ENCODE measurements around the gene COG5. TPM values are rescaled to one million over a fixed set of nuclear protein-coding genes. Genes with fewer than 3 reads are reported as not detected.
"Not testable (repeated sequence)": the region's sequence is repeated elsewhere in the genome, so short reads cannot be mapped to it uniquely, and the experiment has no call there.

Gene COG5
- total and polyA plus RNA-seq, 4 donors = 4.1 to 27.1 (median 8.4) TPM

- Histone ChIP-seq H3K27me3 (ENCODE audit: control insufficient read depth in 4 of 4, insufficient read depth in 4 of 4, low read length in 3 of 4) (no peaks in the 10 kb centered on the region), H3K9ac (ENCODE audit: low read depth in 1 of 2, low read length in 2 of 2) (no peak overlapping the region), H3K4me1 (ENCODE audit: control insufficient read depth in 4 of 4, insufficient read depth in 4 of 4, low read length in 3 of 4) (no peaks in the 10 kb centered on the region), H3K9me3 (ENCODE audit: control insufficient read depth in 4 of 4, low read length in 3 of 4) (no peaks in the 10 kb centered on the region), H3K27ac (ENCODE audit: low read depth in 1 of 2, low read length in 2 of 2) (no peak overlapping the region), H3K36me3 (ENCODE audit: control insufficient read depth in 4 of 4, insufficient read depth in 3 of 4, low read depth in 1 of 4, low read length in 3 of 4) (peaks cover 2 to 13% (median 5%) of the 10 kb centered on the region in 4 donors), H3K4me3 (ENCODE audit: low read depth in 1 of 3, low read length in 3 of 3) (no peak overlapping the region)
- WGBS = 95% methylated on average over 5 of the region's 5 CpGs
- DNase-seq (ENCODE audit: low spot score) = no peak
- TF ChIP-seq, protein P1, sequence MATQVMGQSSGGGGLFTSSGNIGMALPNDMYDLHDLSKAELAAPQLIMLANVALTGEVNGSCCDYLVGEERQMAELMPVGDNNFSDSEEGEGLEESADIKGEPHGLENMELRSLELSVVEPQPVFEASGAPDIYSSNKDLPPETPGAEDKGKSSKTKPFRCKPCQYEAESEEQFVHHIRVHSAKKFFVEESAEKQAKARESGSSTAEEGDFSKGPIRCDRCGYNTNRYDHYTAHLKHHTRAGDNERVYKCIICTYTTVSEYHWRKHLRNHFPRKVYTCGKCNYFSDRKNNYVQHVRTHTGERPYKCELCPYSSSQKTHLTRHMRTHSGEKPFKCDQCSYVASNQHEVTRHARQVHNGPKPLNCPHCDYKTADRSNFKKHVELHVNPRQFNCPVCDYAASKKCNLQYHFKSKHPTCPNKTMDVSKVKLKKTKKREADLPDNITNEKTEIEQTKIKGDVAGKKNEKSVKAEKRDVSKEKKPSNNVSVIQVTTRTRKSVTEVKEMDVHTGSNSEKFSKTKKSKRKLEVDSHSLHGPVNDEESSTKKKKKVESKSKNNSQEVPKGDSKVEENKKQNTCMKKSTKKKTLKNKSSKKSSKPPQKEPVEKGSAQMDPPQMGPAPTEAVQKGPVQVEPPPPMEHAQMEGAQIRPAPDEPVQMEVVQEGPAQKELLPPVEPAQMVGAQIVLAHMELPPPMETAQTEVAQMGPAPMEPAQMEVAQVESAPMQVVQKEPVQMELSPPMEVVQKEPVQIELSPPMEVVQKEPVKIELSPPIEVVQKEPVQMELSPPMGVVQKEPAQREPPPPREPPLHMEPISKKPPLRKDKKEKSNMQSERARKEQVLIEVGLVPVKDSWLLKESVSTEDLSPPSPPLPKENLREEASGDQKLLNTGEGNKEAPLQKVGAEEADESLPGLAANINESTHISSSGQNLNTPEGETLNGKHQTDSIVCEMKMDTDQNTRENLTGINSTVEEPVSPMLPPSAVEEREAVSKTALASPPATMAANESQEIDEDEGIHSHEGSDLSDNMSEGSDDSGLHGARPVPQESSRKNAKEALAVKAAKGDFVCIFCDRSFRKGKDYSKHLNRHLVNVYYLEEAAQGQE (IDR thresholded peaks at IDR 0.05) = no peak
- TF ChIP-seq SP1 (IDR thresholded peaks at IDR 0.05) (no peak), ATF3 (IDR thresholded peaks at IDR 0.05) (no peak)
These were observed 20.3 kb downstream of the COG5 start for GRCh38 chr7:107543338-107543993.

- H3K27me3 ChIP-seq (ENCODE audit: control insufficient read depth in 4 of 4, insufficient read depth in 4 of 4, low read length in 3 of 4) = no peaks in the 10 kb centered on the region
- no peak overlapping the region for H3K9ac ChIP-seq (ENCODE audit: low read depth in 1 of 2, low read length in 2 of 2)
- TF ChIP-seq RXRA (IDR thresholded peaks at IDR 0.05) = no peak
- no peak for TF ChIP-seq TAF1 (conservative IDR thresholded peaks at IDR 0.05)
- no peak for TF ChIP-seq SP1 (IDR thresholded peaks at IDR 0.05)
- no peak for TF ChIP-seq HNF4G (IDR thresholded peaks at IDR 0.05)
- H3K4me1 ChIP-seq (ENCODE audit: control insufficient read depth in 4 of 4, insufficient read depth in 4 of 4, low read length in 3 of 4) = no peaks in the 10 kb centered on the region
- no peaks in the 10 kb centered on the region for H3K9me3 ChIP-seq (ENCODE audit: control insufficient read depth in 4 of 4, low read length in 3 of 4)
- no peak for DNase-seq (ENCODE audit: low spot score)
- no peak overlapping the region for H3K4me3 ChIP-seq (ENCODE audit: low read depth in 1 of 3, low read length in 3 of 3)
- no peak overlapping the region for H3K27ac ChIP-seq (ENCODE audit: low read depth in 1 of 2, low read length in 2 of 2)
- WGBS = 83% methylated on average over 2 of the region's 2 CpGs
- H3K36me3 ChIP-seq (ENCODE audit: control insufficient read depth in 4 of 4, insufficient read depth in 3 of 4, low read depth in 1 of 4, low read length in 3 of 4) = peaks cover 0 to 4% (median 3%) of the 10 kb centered on the region in 4 donors
These were observed 25.7 kb downstream of the COG5 start for GRCh38 chr7:107538001-107538400.

DNA sequence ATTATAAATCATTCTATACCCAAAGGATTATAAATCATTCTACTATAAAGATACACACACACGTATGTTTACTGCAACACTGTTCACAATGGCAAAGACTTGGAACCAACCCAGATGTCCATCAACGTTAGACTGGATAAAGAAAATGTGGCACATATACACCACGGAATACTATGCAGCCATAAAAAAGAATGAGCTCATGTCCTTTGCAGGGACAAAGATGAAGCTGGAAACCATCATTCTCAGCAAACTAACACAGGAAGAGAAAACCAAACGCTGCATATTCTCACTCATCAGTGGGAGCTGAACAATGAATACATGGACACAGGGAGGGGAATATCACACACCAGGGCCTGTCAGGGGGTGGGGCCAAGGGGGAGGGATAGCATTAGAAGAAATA, 26.5 kb downstream of the COG5 start:
- H3K4me3 ChIP-seq (ENCODE audit: low read depth in 1 of 3, low read length in 3 of 3); H3K4me1 ChIP-seq (ENCODE audit: control insufficient read depth in 4 of 4, insufficient read depth in 4 of 4, low read length in 3 of 4); H3K9me3 ChIP-seq (ENCODE audit: control insufficient read depth in 4 of 4, low read length in 3 of 4); DNase-seq (ENCODE audit: low spot score); H3K27ac ChIP-seq (ENCODE audit: low read depth in 1 of 2, low read length in 2 of 2); H3K27me3 ChIP-seq (ENCODE audit: control insufficient read depth in 4 of 4, insufficient read depth in 4 of 4, low read length in 3 of 4); H3K36me3 ChIP-seq (ENCODE audit: control insufficient read depth in 4 of 4, insufficient read depth in 3 of 4, low read depth in 1 of 4, low read length in 3 of 4); H3K9ac ChIP-seq (ENCODE audit: low read depth in 1 of 2, low read length in 2 of 2): not testable (repeated sequence)
- 96% methylated on average over 4 of the region's 4 CpGs for WGBS

DNA sequence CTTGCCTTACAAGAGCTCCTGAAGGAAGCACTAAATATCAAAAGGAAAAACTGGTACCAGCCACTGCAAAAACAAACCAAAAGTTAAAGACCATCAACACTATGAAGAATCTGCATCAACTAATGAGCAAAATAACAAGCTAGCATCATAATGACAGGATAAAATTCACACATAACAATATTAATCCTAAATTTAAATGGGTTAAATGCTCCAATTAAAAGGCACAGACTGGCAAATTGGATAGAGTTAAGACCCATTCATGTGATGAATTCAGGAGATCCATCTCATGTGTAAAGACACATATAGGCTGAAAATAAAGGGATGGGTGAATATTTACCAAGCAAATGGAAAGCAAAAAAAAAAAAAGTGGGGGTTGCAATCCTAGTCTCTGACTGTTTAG, 29.6 kb downstream of the COG5 start:
- no peak overlapping the region for H3K27ac ChIP-seq (ENCODE audit: low read depth in 1 of 2, low read length in 2 of 2)
- no peaks in the 10 kb centered on the region for H3K4me1 ChIP-seq (ENCODE audit: control insufficient read depth in 4 of 4, insufficient read depth in 4 of 4, low read length in 3 of 4)
- no peak for TF ChIP-seq JUND (IDR thresholded peaks at IDR 0.05)
- no peak for TF ChIP-seq ZBTB33 (IDR thresholded peaks at IDR 0.05)
- TF ChIP-seq, protein P1 (IDR thresholded peaks at IDR 0.05) = no peak
- TF ChIP-seq HNF4A (conservative IDR thresholded peaks at IDR 0.05) = no peak
- TF ChIP-seq EGR1 (IDR thresholded peaks at IDR 0.05; ENCODE audit: low read depth in 2 of 2) = no peak
- no peak overlapping the region for H3K4me3 ChIP-seq (ENCODE audit: low read depth in 1 of 3, low read length in 3 of 3)
- H3K9ac ChIP-seq (ENCODE audit: low read depth in 1 of 2, low read length in 2 of 2) = no peak overlapping the region
- peaks cover 0 to 3% (median 2%) of the 10 kb centered on the region in 4 donors for H3K36me3 ChIP-seq (ENCODE audit: control insufficient read depth in 4 of 4, insufficient read depth in 3 of 4, low read depth in 1 of 4, low read length in 3 of 4)
- no peak for DNase-seq (ENCODE audit: low spot score)
- no peaks in the 10 kb centered on the region for H3K9me3 ChIP-seq (ENCODE audit: control insufficient read depth in 4 of 4, low read length in 3 of 4)
- H3K27me3 ChIP-seq (ENCODE audit: control insufficient read depth in 4 of 4, insufficient read depth in 4 of 4, low read length in 3 of 4) = no peaks in the 10 kb centered on the region
